Trophoblast cell (in vitro differentiated cells and primary cell): Measurements from ENCODE around the gene PPP1R12C.

Experiments used
- DNase-seq, 2 donors: peaks; one replicate each; pipeline ENCODE4 v3.0.0-alpha.2; 2016
- H2AFZ ChIP-seq: 2 replicates; pipeline ENCODE4 v1.6.1; 2013; ENCODE audit warnings: low read length, moderate library complexity, mild to moderate bottlenecking; ENCODE audit not compliant: insufficient read depth, poor library complexity
- H2AK5ac ChIP-seq: 2 replicates; pipeline ENCODE4 v1.6.1; 2013; ENCODE audit warnings: mild to moderate bottlenecking, low read length
- H2BK120ac ChIP-seq: 2 replicates; pipeline ENCODE4 v1.6.1; 2013; ENCODE audit warnings: low read length, mild to moderate bottlenecking, moderate library complexity; ENCODE audit not compliant: insufficient read depth, poor library complexity
- H2BK12ac ChIP-seq: 2 replicates; pipeline ENCODE4 v1.6.1; 2013; ENCODE audit warnings: mild to moderate bottlenecking, low read length, moderate library complexity
- H2BK5ac ChIP-seq: 2 replicates; pipeline ENCODE4 v1.6.1; 2013; ENCODE audit warnings: low read length, low read depth, moderate library complexity, mild to moderate bottlenecking; ENCODE audit not compliant: poor library complexity
- H3K14ac ChIP-seq: 2 replicates; pipeline ENCODE4 v1.6.1; 2013; ENCODE audit warnings: mild to moderate bottlenecking, low read length
- H3K18ac ChIP-seq: 2 replicates; pipeline ENCODE4 v1.6.1; 2013; ENCODE audit warnings: mild to moderate bottlenecking, low read length
- H3K23ac ChIP-seq: 2 replicates; pipeline ENCODE4 v1.6.1; 2013; ENCODE audit warnings: low read length
- H3K27ac ChIP-seq: 2 replicates; pipeline ENCODE4 v1.5.1; 2013; ENCODE audit warnings: low read depth, mild to moderate bottlenecking, inconsistent platforms, low read length, moderate library complexity
- H3K27me3 ChIP-seq: 2 replicates; pipeline ENCODE4 v1.6.1; 2013; ENCODE audit warnings: inconsistent platforms, mild to moderate bottlenecking, low read length, moderate library complexity; ENCODE audit not compliant: insufficient read depth
- H3K36me3 ChIP-seq, 2 experiments: 1 replicate in 1 of 2; 2 replicates in 1 of 2; pipeline ENCODE4 v1.6.1; 2013; ENCODE audit warnings: low read length in 2 of 2, mild to moderate bottlenecking in 2 of 2, moderate library complexity in 1 of 2; ENCODE audit not compliant: insufficient read depth in 2 of 2, control insufficient read depth in 1 of 2
- H3K4ac ChIP-seq: 2 replicates; pipeline ENCODE4 v1.6.1; 2013; ENCODE audit warnings: low read depth, mild to moderate bottlenecking, low read length, moderate library complexity
- H3K4me1 ChIP-seq, 2 experiments: 1 replicate in 1 of 2; 2 replicates in 1 of 2; pipeline ENCODE4 v1.6.1; 2013; ENCODE audit warnings: low read length in 2 of 2, mild to moderate bottlenecking in 2 of 2, moderate library complexity in 1 of 2; ENCODE audit not compliant: insufficient read depth in 2 of 2, control insufficient read depth in 1 of 2
- H3K4me2 ChIP-seq: 2 replicates; pipeline ENCODE4 v1.6.1; 2013; ENCODE audit warnings: inconsistent platforms, mild to moderate bottlenecking, low read length, moderate library complexity
- H3K4me3 ChIP-seq: 2 replicates; pipeline ENCODE4 v1.5.1; 2013; ENCODE audit warnings: mild to moderate bottlenecking, low read depth, low read length, inconsistent platforms
- H3K79me1 ChIP-seq: one replicate; pipeline ENCODE4 v1.6.1; 2013; ENCODE audit warnings: low read length
- H3K79me2 ChIP-seq: 2 replicates; pipeline ENCODE4 v1.6.1; 2013; ENCODE audit warnings: low read length, mild to moderate bottlenecking; ENCODE audit not compliant: control insufficient read depth, insufficient read depth, poor library complexity
- H3K9ac ChIP-seq: 2 replicates; pipeline ENCODE4 v1.6.1; 2013; ENCODE audit warnings: mild to moderate bottlenecking, low read length
- H3K9me3 ChIP-seq: 2 replicates; pipeline ENCODE4 v1.6.1; 2013; ENCODE audit warnings: low read depth, mild to moderate bottlenecking, control low read depth, inconsistent platforms, low read length; ENCODE audit not compliant: insufficient read depth
- H4K12ac ChIP-seq: 2 replicates; pipeline ENCODE4 v1.6.1; 2013; ENCODE audit warnings: low read depth, mild to moderate bottlenecking, low read length, moderate library complexity
- H4K8ac ChIP-seq: 2 replicates; pipeline ENCODE4 v1.6.1; 2013; ENCODE audit warnings: low read depth, mild to moderate bottlenecking, low read length, moderate library complexity
- H4K91ac ChIP-seq: one replicate; pipeline ENCODE4 v1.6.1; 2013; ENCODE audit warnings: low read depth, mild to moderate bottlenecking, low read length, moderate library complexity
- WGBS: extraction: QIAGEN DNeasy Blood & Tissue Kit; methylation state at CpG from one replicate; pipeline ENCODE4 v1.1.7; 2013; ENCODE audit warnings: missing lambda C conversion rate; ENCODE audit not compliant: insufficient read length, insufficient coverage; ENCODE audit errors: extremely low coverage; 5-methylcytosine and 5-hydroxymethylcytosine counted together

PPP1R12C gene

DNA sequence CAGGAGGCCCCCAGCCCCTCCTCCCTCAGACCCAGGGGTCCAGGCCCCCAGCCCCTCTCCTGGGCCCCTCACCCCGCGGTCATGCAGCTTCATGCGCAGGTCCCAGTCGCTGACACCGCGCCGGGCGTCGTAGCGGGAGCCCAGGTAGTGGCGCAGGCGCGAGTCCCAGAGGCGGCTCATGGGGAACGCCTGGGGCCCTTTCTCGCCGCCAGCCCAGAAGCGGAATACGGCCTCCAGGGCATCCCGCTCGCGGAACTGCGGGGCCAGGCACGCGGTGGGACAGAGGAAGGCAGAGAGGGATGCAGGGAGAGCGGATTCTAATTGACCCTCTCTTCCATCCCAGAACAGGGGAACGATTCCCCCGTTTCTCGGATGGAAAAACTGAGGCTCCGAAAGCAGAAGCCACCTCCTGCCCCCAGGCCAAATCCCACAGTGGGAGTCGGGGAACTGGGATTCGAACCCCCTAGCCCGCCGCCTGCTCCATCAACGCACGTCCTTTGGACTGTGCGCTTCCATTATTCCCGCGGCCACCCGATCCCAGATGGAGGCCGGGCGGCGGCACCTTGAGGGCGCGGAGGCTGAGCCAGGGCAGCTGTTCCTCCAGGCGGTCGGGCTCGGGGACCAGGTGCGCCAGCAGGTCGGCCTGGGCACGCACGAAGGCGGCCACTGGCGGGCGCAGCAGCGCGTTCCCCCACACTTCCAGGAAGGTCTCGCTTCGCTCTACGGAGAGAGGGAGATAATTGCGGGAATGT is 44.3 kb upstream of the PPP1R12C start:
- H2BK12ac ChIP-seq, result no peak overlapping the region
- WGBS, result no CpG with 5 or more reads among the region's 61 CpGs
- no peaks in the 10 kb centered on the region for H3K79me2 ChIP-seq
- H2AK5ac ChIP-seq, result no peak overlapping the region
- no peaks in the 10 kb centered on the region for H3K36me3 ChIP-seq
- H2BK120ac ChIP-seq, result no peak overlapping the region
- H2AFZ ChIP-seq, result no peak overlapping the region
- H3K18ac ChIP-seq, result no peak overlapping the region
- H3K14ac ChIP-seq, result no peak overlapping the region
- no peak overlapping the region for H4K8ac ChIP-seq
- H3K4ac ChIP-seq, result no peak overlapping the region
- H3K9me3 ChIP-seq, result peaks cover 6% of the 10 kb centered on the region
- no peak overlapping the region for H4K91ac ChIP-seq
- H2BK5ac ChIP-seq, result no peak overlapping the region
- no peak for DNase-seq
- H3K79me1 ChIP-seq, result no peaks in the 10 kb centered on the region
- H3K4me1 ChIP-seq, result peaks cover 2% of the 10 kb centered on the region in 2 experiments
- H3K27ac ChIP-seq, result no peak overlapping the region
- no peak overlapping the region for H3K23ac ChIP-seq
- H3K27me3 ChIP-seq, result peaks cover 12% of the 10 kb centered on the region
- H3K4me2 ChIP-seq, result no peak overlapping the region
- H3K9ac ChIP-seq, result no peak overlapping the region
- no peak overlapping the region for H4K12ac ChIP-seq
- no peak overlapping the region for H3K4me3 ChIP-seq

DNA sequence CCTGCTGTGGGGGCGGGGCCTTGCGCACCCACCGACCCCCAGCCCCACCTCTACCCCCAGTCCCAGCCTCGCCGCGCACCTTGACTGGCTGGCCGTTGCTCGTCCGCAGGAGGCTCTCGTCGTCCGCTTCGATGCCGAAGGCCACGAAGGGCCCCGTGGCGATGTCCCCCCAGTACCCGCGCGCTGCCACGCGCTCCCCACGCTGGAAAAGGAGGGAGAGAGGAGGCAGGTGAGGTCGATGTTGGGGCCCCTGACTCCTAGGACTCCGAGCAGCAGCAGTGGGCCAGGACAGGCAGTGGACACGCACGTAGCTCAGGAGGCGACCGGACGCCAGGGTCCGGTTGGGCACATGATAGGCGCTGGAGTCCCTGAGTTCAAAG is 43.5 kb upstream of the PPP1R12C start:
- no peak overlapping the region for H4K8ac ChIP-seq
- H3K36me3 ChIP-seq, result no peaks in the 10 kb centered on the region
- H2BK120ac ChIP-seq, result no peak overlapping the region
- H3K14ac ChIP-seq, result no peak overlapping the region
- no peak overlapping the region for H3K4ac ChIP-seq
- H2AFZ ChIP-seq, result no peak overlapping the region
- no peak overlapping the region for H3K23ac ChIP-seq
- no peak overlapping the region for H2AK5ac ChIP-seq
- no peak overlapping the region for H4K12ac ChIP-seq
- no peak overlapping the region for H4K91ac ChIP-seq
- H3K4me1 ChIP-seq, result peaks cover 0 to 2% of the 10 kb centered on the region in 2 experiments
- H3K79me1 ChIP-seq, result no peaks in the 10 kb centered on the region
- peaks cover 11% of the 10 kb centered on the region for H3K9me3 ChIP-seq
- no CpG with 5 or more reads among the region's 32 CpGs for WGBS
- no peak overlapping the region for H3K4me3 ChIP-seq
- no peak overlapping the region for H3K9ac ChIP-seq
- no peaks in the 10 kb centered on the region for H3K79me2 ChIP-seq
- no peak overlapping the region for H3K4me2 ChIP-seq
- H3K27ac ChIP-seq, result no peak overlapping the region
- H2BK5ac ChIP-seq, result no peak overlapping the region
- no peak for DNase-seq
- no peak overlapping the region for H2BK12ac ChIP-seq
- H3K27me3 ChIP-seq, result peaks cover 20% of the 10 kb centered on the region
- no peak overlapping the region for H3K18ac ChIP-seq

DNA sequence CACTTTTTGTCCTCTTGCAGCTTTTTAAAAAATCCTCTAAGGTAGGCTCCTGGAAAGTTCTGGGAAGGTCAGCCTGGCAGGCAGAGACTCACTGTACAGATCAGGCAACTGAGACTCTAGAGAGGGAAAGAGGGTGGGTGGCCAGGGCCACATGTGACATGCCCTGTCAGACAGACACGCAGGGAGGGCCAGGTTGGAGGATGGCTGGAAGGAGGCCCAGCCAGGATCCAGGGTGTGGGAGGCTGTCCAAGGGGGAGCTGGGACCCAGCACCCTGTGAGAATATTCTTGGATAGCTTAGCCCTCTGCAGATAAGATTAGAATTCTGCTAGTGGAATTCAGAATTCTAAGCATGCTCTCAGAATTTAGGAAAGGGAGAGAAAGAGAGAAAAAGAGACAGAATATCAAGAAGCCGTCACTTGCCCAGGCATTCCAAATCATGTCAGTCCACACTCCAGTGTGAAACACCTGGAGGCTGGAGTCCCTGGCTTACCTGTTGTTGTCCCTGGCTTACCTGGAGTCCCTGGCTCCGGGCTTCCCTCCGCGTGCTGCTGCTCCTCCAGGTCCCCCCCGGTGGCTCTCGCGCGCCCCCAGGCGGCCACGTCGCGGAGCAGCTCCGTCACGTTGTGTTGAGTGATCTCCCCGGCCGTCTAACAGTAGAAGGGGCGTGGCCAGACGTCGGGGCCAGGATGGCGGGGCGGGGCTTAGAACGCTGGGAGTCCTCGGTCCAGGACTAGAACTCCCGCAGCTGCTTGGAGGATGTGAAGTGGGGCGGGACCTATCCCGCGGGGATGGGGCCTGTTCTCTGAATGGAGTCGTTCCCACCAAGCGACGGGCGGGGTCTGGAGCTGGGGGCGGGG is 42.9 kb upstream of the PPP1R12C start:
- Histone ChIP-seq H3K4ac (no peak overlapping the region), H4K12ac (no peak overlapping the region), H3K14ac (no peak overlapping the region), H3K79me1 (no peaks in the 10 kb centered on the region), H3K27ac (no peak overlapping the region), H2AFZ (no peak overlapping the region), H3K4me3 (no peak overlapping the region), H2BK120ac (no peak overlapping the region), H2BK12ac (no peak overlapping the region), H3K79me2 (no peaks in the 10 kb centered on the region), H3K4me1 (no peaks in the 10 kb centered on the region), H3K18ac (no peak overlapping the region), H3K36me3 (no peaks in the 10 kb centered on the region), H4K91ac (no peak overlapping the region), H3K23ac (no peak overlapping the region), H3K4me2 (no peak overlapping the region), H4K8ac (no peak overlapping the region), H3K9ac (no peak overlapping the region), H3K27me3 (peaks cover 22% of the 10 kb centered on the region), H2BK5ac (no peak overlapping the region), H2AK5ac (no peak overlapping the region), H3K9me3 (peaks cover 11% of the 10 kb centered on the region)
- peak; percentile 87 to 94 for DNase-seq
- WGBS, result no CpG with 5 or more reads among the region's 33 CpGs

- H3K23ac ChIP-seq, result no peak overlapping the region
- H2BK5ac ChIP-seq, result no peak overlapping the region
- no peak overlapping the region for H2BK12ac ChIP-seq
- H2AK5ac ChIP-seq, result no peak overlapping the region
- no peak overlapping the region for H4K8ac ChIP-seq
- H3K36me3 ChIP-seq, result no peaks in the 10 kb centered on the region
- H4K91ac ChIP-seq, result no peak overlapping the region
- no peak overlapping the region for H3K9ac ChIP-seq
- H3K4ac ChIP-seq, result no peak overlapping the region
- no peak overlapping the region for H4K12ac ChIP-seq
- H3K14ac ChIP-seq, result no peak overlapping the region
- H3K79me2 ChIP-seq, result no peaks in the 10 kb centered on the region
- H3K9me3 ChIP-seq, result peaks cover 11% of the 10 kb centered on the region
- no CpG with 5 or more reads among the region's 18 CpGs for WGBS
- no peak overlapping the region for H3K18ac ChIP-seq
- H3K79me1 ChIP-seq, result no peaks in the 10 kb centered on the region
- H3K27me3 ChIP-seq, result peaks cover 22% of the 10 kb centered on the region
- no peak overlapping the region for H2BK120ac ChIP-seq
- H3K4me2 ChIP-seq, result no peak overlapping the region
- no peak overlapping the region for H3K27ac ChIP-seq
- no peak for DNase-seq
- no peak overlapping the region for H3K4me3 ChIP-seq
- H3K4me1 ChIP-seq, result no peaks in the 10 kb centered on the region
- no peak overlapping the region for H2AFZ ChIP-seq
These were observed 41.7 kb upstream of the PPP1R12C start for GRCh38 chr19:55158848-55159749.
